Esophagus squamous epithelium (tissue), 4 donors: Measurements from ENCODE around the gene MS4A2.
"Not testable (repeated sequence)": the region's sequence is repeated elsewhere in the genome, so short reads cannot be mapped to it uniquely, and the experiment has no call there.

ENCODE experiments used
- POLR2A ChIP-seq, 4 donors: fragments of 450-650 bp; IDR thresholded peaks; one replicate each; pipeline ENCODE4 v1.6.1; 2017; ENCODE audit warnings: antibody characterized with exemption in 4 of 4, mild to moderate bottlenecking in 4 of 4, moderate library complexity in 3 of 4
- TF ChIP-seq, protein P1 (sequence below), 6 experiments: fragments of 450-650 bp in 4 of 6; fragments of 200-600 bp in 2 of 6; sonication (generic) in 2 of 6; IDR thresholded peaks; one replicate each; pipeline ENCODE4 v1.5.1; 2016 to 2019; ENCODE audit warnings: antibody characterized with exemption in 6 of 6, mild to moderate bottlenecking in 4 of 6, moderate library complexity in 4 of 6

DNA sequence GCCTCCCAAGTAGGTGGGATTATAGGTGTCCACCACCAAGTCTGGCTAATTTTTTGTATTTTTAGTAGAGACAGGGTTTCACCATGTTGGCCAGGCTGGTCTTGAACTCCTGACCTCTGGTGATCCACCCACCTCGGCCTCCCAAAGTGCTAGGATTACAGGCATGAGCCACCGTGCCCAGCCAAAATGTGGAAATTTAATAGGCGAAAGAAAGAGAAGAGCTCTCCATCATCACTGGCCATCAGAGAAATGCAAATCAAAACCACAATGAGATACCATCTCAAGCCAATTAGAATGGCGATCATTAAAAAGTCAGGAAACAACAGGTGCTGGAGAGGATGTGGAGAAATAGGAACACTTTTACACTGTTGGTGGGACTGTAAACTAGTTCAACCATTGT is 40.4 kb downstream of the MS4A2 start:
- TF ChIP-seq POLR2A (IDR thresholded peaks at IDR 0.05): not testable (repeated sequence)
- TF ChIP-seq, protein P1, sequence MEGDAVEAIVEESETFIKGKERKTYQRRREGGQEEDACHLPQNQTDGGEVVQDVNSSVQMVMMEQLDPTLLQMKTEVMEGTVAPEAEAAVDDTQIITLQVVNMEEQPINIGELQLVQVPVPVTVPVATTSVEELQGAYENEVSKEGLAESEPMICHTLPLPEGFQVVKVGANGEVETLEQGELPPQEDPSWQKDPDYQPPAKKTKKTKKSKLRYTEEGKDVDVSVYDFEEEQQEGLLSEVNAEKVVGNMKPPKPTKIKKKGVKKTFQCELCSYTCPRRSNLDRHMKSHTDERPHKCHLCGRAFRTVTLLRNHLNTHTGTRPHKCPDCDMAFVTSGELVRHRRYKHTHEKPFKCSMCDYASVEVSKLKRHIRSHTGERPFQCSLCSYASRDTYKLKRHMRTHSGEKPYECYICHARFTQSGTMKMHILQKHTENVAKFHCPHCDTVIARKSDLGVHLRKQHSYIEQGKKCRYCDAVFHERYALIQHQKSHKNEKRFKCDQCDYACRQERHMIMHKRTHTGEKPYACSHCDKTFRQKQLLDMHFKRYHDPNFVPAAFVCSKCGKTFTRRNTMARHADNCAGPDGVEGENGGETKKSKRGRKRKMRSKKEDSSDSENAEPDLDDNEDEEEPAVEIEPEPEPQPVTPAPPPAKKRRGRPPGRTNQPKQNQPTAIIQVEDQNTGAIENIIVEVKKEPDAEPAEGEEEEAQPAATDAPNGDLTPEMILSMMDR (IDR thresholded peaks at IDR 0.05): not testable (repeated sequence)
